Measurements from ENCODE around the gene SMC1A. TPM values are rescaled to one million over a fixed set of nuclear protein-coding genes. Genes with fewer than 3 reads are reported as not detected.
"Not testable (repeated sequence)": the region's sequence is repeated elsewhere in the genome, so short reads cannot be mapped to it uniquely, and the experiment has no call there.

The SMC1A gene
- 56.7 and 63.8 TPM in 2 replicates for total RNA-seq
- long read RNA-seq, full-length matches to known transcripts, result 1 of 307 reads
- long read RNA-seq, partial matches to known transcripts, result 290 of 307 reads
- long read RNA-seq, other reads (novel, unspliced or antisense), result 16 of 307 reads

DNA sequence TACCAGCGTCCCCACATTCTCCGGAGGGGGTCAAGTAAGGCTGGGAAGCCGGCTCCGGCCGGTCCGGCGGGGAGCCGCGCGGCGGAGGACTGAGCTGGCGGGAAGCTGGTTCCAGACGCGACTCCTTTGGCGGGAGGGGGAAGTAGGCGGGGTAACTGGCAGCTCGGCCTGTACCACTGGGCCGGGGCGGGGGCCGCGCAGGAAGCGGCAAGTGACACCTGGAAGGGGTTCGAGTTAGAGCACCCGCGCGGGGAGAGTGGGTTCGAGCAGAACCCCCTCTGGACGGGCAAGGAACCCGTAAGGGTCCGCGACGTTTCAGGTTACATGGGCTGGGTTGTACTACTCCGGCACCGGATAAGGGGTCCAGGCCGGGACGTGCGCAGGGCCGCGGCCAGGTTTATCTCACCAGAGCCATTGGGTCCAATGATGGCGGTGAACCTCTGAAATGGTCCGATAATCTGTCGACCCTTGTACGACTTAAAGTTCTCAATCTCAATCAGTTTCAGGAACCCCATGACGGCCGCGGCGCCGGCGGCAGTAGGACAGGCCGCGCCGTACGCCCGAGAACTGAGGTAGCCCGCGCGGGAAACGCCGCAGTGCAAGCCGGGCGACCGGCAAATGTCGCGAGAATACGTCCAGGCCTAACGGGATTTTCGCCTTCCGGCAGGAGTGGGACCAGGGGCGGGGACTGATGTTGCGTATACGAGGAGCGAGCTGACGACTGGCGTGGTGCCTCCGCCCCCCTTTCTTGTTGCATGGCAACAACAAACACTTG, at the start of gene SMC1A:
Gene SMC1A, minus strand, starts transcription at position 569 of the 775 bp plus-strand sequence. Its CDS starts 54 bp downstream, at position 515.
- H3K27ac Mint-ChIP-seq (ENCODE audit: unreplicated experiment), result peak within 1 kb of the TSS; percentile 99
- H3K4me3 Mint-ChIP-seq (ENCODE audit: unreplicated experiment), result peak within 1 kb of the TSS; percentile 97
- peak; percentile 99 for DNase-seq (ENCODE audit: extremely low spot score, unreplicated experiment)
- peaks cover 2% of the 10 kb centered on the region for H3K36me3 Mint-ChIP-seq (ENCODE audit: unreplicated experiment)
- peaks cover 18% of the 10 kb centered on the region for H3K4me1 Mint-ChIP-seq (ENCODE audit: unreplicated experiment)
- H3K9me3 Mint-ChIP-seq (ENCODE audit: unreplicated experiment), result peaks cover 5% of the 10 kb centered on the region
- no peaks in the 10 kb centered on the region for H3K27me3 Mint-ChIP-seq (ENCODE audit: unreplicated experiment)
- TF ChIP-seq, protein P1, sequence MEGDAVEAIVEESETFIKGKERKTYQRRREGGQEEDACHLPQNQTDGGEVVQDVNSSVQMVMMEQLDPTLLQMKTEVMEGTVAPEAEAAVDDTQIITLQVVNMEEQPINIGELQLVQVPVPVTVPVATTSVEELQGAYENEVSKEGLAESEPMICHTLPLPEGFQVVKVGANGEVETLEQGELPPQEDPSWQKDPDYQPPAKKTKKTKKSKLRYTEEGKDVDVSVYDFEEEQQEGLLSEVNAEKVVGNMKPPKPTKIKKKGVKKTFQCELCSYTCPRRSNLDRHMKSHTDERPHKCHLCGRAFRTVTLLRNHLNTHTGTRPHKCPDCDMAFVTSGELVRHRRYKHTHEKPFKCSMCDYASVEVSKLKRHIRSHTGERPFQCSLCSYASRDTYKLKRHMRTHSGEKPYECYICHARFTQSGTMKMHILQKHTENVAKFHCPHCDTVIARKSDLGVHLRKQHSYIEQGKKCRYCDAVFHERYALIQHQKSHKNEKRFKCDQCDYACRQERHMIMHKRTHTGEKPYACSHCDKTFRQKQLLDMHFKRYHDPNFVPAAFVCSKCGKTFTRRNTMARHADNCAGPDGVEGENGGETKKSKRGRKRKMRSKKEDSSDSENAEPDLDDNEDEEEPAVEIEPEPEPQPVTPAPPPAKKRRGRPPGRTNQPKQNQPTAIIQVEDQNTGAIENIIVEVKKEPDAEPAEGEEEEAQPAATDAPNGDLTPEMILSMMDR (IDR thresholded peaks at IDR 0.05), result no peak

DNA sequence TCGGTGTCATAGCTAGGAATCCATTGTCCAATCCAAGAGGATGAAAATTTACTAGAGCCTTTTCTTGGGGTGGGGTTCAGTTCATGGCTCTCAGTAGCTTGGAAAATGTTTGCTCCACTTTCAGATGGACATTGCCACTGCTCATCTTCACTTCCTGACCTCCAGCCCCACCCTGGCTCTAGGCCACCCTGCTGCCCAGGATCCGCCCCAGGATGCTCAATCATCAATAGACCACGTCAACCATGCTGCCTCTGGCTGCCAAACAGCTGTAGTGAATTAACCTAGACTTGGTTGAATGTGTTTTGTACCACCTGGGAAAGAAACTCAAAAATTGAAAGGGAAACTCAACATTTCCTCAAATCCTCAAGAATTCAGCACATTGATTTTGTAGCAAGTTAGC, 48.9 kb upstream of the SMC1A start:
- Mint-ChIP-seq H3K27ac (ENCODE audit: unreplicated experiment) (no peak overlapping the region), H3K4me1 (ENCODE audit: unreplicated experiment) (no peaks in the 10 kb centered on the region), H3K36me3 (ENCODE audit: unreplicated experiment) (no peaks in the 10 kb centered on the region), H3K9me3 (ENCODE audit: unreplicated experiment) (peaks cover 5% of the 10 kb centered on the region), H3K27me3 (ENCODE audit: unreplicated experiment) (peaks cover 10% of the 10 kb centered on the region), H3K4me3 (ENCODE audit: unreplicated experiment) (no peak overlapping the region)
- no peak for DNase-seq (ENCODE audit: extremely low spot score, unreplicated experiment)
- TF ChIP-seq, protein P1 (IDR thresholded peaks at IDR 0.05), result no peak

DNA sequence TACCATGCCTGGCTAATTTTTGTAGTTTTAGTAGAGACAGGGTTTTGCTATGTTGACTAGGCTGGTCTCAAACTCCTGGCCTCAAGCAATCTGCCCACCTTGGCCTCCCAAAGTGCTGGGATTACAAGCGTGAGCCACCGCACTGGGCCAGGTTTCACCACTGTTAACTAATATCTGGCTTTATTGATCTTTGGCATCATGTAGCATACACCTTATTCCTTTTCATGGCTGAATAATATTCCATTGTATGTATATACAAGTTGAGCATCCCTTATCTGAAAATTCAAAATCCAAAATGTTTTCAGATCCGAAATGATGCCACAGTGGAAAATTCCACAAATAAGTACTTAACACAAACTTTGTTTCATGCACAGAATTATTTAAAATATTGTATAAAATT, 46.2 kb upstream of the SMC1A start:
- DNase-seq (ENCODE audit: extremely low spot score, unreplicated experiment); H3K4me3 Mint-ChIP-seq (ENCODE audit: unreplicated experiment); H3K27me3 Mint-ChIP-seq (ENCODE audit: unreplicated experiment); H3K9me3 Mint-ChIP-seq (ENCODE audit: unreplicated experiment); H3K27ac Mint-ChIP-seq (ENCODE audit: unreplicated experiment); H3K4me1 Mint-ChIP-seq (ENCODE audit: unreplicated experiment); H3K36me3 Mint-ChIP-seq (ENCODE audit: unreplicated experiment): not testable (repeated sequence)

DNA sequence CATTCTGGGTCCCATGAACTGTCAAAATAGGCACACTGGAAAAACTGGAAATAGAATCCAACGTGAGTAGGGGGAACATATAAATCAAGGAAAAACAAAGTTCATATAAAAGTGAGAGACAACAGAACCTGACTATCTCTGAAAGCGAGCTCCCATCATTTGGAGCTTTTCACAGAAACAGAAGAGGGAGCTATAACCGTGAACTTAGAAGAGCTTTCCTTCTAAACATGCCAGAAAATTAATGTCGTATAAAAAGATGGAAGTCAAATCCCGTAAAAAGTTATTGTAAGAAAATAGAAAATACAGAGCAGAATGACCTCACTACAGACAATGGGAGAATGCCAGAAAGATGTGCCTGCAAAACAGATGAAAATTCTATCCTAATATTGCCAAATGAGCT, 35.6 kb upstream of the SMC1A start:
- no peak for DNase-seq (ENCODE audit: extremely low spot score, unreplicated experiment)
- no peaks in the 10 kb centered on the region for H3K36me3 Mint-ChIP-seq (ENCODE audit: unreplicated experiment)
- no peaks in the 10 kb centered on the region for H3K9me3 Mint-ChIP-seq (ENCODE audit: unreplicated experiment)
- no peak overlapping the region for H3K4me3 Mint-ChIP-seq (ENCODE audit: unreplicated experiment)
- peaks cover 22% of the 10 kb centered on the region for H3K27me3 Mint-ChIP-seq (ENCODE audit: unreplicated experiment)
- no peak overlapping the region for H3K27ac Mint-ChIP-seq (ENCODE audit: unreplicated experiment)
- TF ChIP-seq, protein P1 (IDR thresholded peaks at IDR 0.05), result peak; percentile 16
- no peaks in the 10 kb centered on the region for H3K4me1 Mint-ChIP-seq (ENCODE audit: unreplicated experiment)

DNA sequence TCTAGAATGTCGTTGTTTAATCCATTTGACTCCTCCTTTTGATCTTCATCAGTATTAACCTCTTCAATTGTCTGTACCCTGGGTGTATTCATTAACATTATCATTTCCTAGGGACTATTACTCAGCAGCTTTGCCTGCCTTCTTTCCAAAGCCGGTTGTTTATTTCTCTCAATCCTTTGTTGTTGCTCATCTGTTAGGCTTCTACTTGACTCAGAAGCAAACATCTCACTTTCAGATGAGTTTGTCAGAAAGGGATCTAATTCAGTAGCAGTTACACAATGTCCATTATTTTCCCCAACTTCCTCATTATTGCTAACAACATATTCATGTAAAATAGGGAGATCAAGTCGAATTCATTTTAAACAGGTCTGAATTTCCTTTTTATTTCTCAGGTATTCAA, 33.8 kb upstream of the SMC1A start:
- Mint-ChIP-seq H3K27ac (ENCODE audit: unreplicated experiment) (no peak overlapping the region), H3K4me1 (ENCODE audit: unreplicated experiment) (no peaks in the 10 kb centered on the region), H3K36me3 (ENCODE audit: unreplicated experiment) (no peaks in the 10 kb centered on the region), H3K4me3 (ENCODE audit: unreplicated experiment) (no peak overlapping the region), H3K27me3 (ENCODE audit: unreplicated experiment) (peaks cover 20% of the 10 kb centered on the region), H3K9me3 (ENCODE audit: unreplicated experiment) (no peaks in the 10 kb centered on the region)
- DNase-seq (ENCODE audit: extremely low spot score, unreplicated experiment), result no peak
- TF ChIP-seq, protein P1 (IDR thresholded peaks at IDR 0.05), result no peak
